Esophagus muscularis mucosa (tissue), 3 donors: ENCODE data around the gene CLDN17.

Experiments used
- CTCF ChIP-seq, 3 experiments: fragments of 200-600 bp in 2 of 3; fragments of 450-650 bp in 1 of 3; sonication (generic) in 2 of 3; IDR thresholded peaks; one replicate each; pipeline ENCODE4 v1.5.1; 2017 to 2019; ENCODE audit warnings: antibody characterized with exemption in 3 of 3, mild to moderate bottlenecking in 2 of 3, moderate library complexity in 1 of 3
- POLR2A ChIP-seq: fragments of 450-650 bp; IDR thresholded peaks from one replicate; pipeline ENCODE4 v1.6.1; 2017; ENCODE audit warnings: antibody characterized with exemption, moderate library complexity, mild to moderate bottlenecking, low read depth
- POLR2AphosphoS5 ChIP-seq, 2 donors: sonication (generic); formaldehyde crosslinking; IDR thresholded peaks; one replicate each; pipeline ENCODE4 v1.6.1; 2017; ENCODE audit warnings: antibody characterized with exemption in 2 of 2

- TF ChIP-seq CTCF (IDR thresholded peaks at IDR 0.05): no peak
- no peak for TF ChIP-seq POLR2A
- TF ChIP-seq POLR2AphosphoS5 (IDR thresholded peaks at IDR 0.05): no peak
These were observed 23.9 kb upstream of the CLDN17 start for GRCh38 chr21:30190554-30190953.
